CD14-positive monocyte (primary cell): ENCODE measurements around the gene SAMD15. TPM values are rescaled to one million over a fixed set of nuclear protein-coding genes. Genes with fewer than 3 reads are reported as not detected.

Source experiments
- DNase-seq, 3 donors: peaks; one replicate each; pipeline ENCODE4 v3.0.0-alpha.2; 2011 to 2022
- H2AFZ ChIP-seq: 2 replicates; pipeline ENCODE4 v1.6.0; 2012; ENCODE audit warnings: mild to moderate bottlenecking, low read depth, low read length, inconsistent platforms; ENCODE audit not compliant: insufficient read depth, poor library complexity, severe bottlenecking
- H3K27ac ChIP-seq, 2 donors: 1 replicate in 1 of 2; 2 replicates in 1 of 2; pipeline ENCODE4 v1.5.1; 2012 to 2013; ENCODE audit warnings: low read length in 2 of 2, control low read depth in 1 of 2, inconsistent platforms in 1 of 2, low read depth in 1 of 2, mild to moderate bottlenecking in 1 of 2
- H3K27me3 ChIP-seq, 2 donors: one replicate each; pipeline versions ENCODE4 v1.6.0 to v1.6.1; 2011 to 2013; ENCODE audit warnings: low read length in 2 of 2; ENCODE audit not compliant: control insufficient read depth in 2 of 2, insufficient read depth in 2 of 2
- H3K36me3 ChIP-seq, 2 donors: replicated peaks in 1 of 2; 1 replicate in 1 of 2; 2 replicates in 1 of 2; pipeline versions ENCODE4 v1.5.1 to v1.6.1; 2012 to 2013; ENCODE audit warnings: low read length in 2 of 2, control low read depth in 1 of 2, inconsistent platforms in 1 of 2, mild to moderate bottlenecking in 1 of 2; ENCODE audit not compliant: insufficient read depth in 2 of 2, control insufficient read depth in 1 of 2
- H3K4me1 ChIP-seq, 2 donors: 1 replicate in 1 of 2; 2 replicates in 1 of 2; pipeline versions ENCODE4 v1.5.1 to v1.6.1; 2012 to 2013; ENCODE audit warnings: low read length in 2 of 2, control low read depth in 1 of 2, inconsistent platforms in 1 of 2, mild to moderate bottlenecking in 1 of 2, moderate library complexity in 1 of 2; ENCODE audit not compliant: insufficient read depth in 2 of 2, control insufficient read depth in 1 of 2
- H3K4me2 ChIP-seq: replicated peaks from 2 replicates; pipeline ENCODE3; 2012; ENCODE audit warnings: low read length, moderate library complexity, mild to moderate bottlenecking; ENCODE audit not compliant: poor library complexity, severe bottlenecking; ENCODE audit errors: extremely low read depth
- H3K4me3 ChIP-seq, 3 experiments: fragments of 200-600 bp in 1 of 3; sonication (generic) in 1 of 3; replicated peaks in 1 of 3; 1 replicate in 2 of 3; 2 replicates in 1 of 3; pipeline ENCODE4 v1.5.1; 2011 to 2013; ENCODE audit warnings: low read length in 3 of 3, mild to moderate bottlenecking in 3 of 3, control low read depth in 2 of 3, low read depth in 2 of 3, inconsistent platforms in 1 of 3, moderate library complexity in 1 of 3
- H3K79me2 ChIP-seq: 2 replicates; pipeline ENCODE4 v1.6.0; 2012; ENCODE audit warnings: mild to moderate bottlenecking, control low read depth, inconsistent platforms, low read length, moderate library complexity; ENCODE audit not compliant: insufficient read depth
- H3K9ac ChIP-seq: 2 replicates; pipeline ENCODE4 v1.6.0; 2017; ENCODE audit warnings: low read length, mild to moderate bottlenecking; ENCODE audit not compliant: insufficient read depth, poor library complexity, severe bottlenecking
- H3K9me3 ChIP-seq, 2 donors: replicated peaks in 1 of 2; 1 replicate in 1 of 2; 2 replicates in 1 of 2; pipeline versions ENCODE4 v1.5.1 to v1.6.1; 2012 to 2013; ENCODE audit warnings: low read length in 2 of 2, control low read depth in 1 of 2; ENCODE audit not compliant: control insufficient read depth in 1 of 2, insufficient read depth in 1 of 2
- H4K20me1 ChIP-seq: 2 replicates; pipeline ENCODE4 v1.6.0; 2012; ENCODE audit warnings: mild to moderate bottlenecking, low read length, control low read depth, moderate library complexity; ENCODE audit not compliant: insufficient read depth
- H3K27ac Mint-ChIP-seq, 7 donors: one replicate each; pipeline ENCODE4 v1.8.0; 2020; ENCODE audit warnings: mild to moderate bottlenecking in 7 of 7, mixed read lengths in 7 of 7, moderate library complexity in 6 of 7, inconsistent platforms in 2 of 7
- H3K27me3 Mint-ChIP-seq, 3 donors: one replicate each; pipeline ENCODE4 v1.8.0; 2021 to 2022; ENCODE audit warnings: low read depth in 3 of 3, mild to moderate bottlenecking in 3 of 3, mixed read lengths in 3 of 3, moderate library complexity in 3 of 3, inconsistent platforms in 1 of 3
- H3K36me3 Mint-ChIP-seq, 2 donors: one replicate each; pipeline ENCODE4 v1.8.0; 2020; ENCODE audit warnings: mixed read lengths in 2 of 2, inconsistent platforms in 1 of 2, mild to moderate bottlenecking in 1 of 2
- H3K4me1 Mint-ChIP-seq: one replicate; pipeline ENCODE4 v1.8.0; 2020; ENCODE audit warnings: mild to moderate bottlenecking, mixed read lengths
- H3K4me3 Mint-ChIP-seq, 2 donors: one replicate each; pipeline ENCODE4 v1.8.0; 2020; ENCODE audit warnings: mild to moderate bottlenecking in 2 of 2, mixed read lengths in 2 of 2, moderate library complexity in 1 of 2
- H3K9me3 Mint-ChIP-seq, 7 donors: one replicate each; pipeline ENCODE4 v1.8.0; 2020 to 2022; ENCODE audit warnings: mixed read lengths in 7 of 7, mild to moderate bottlenecking in 6 of 7, moderate library complexity in 6 of 7, inconsistent platforms in 2 of 7
- CTCF ChIP-seq: fragments of 200-600 bp; IDR thresholded peaks from one replicate; pipeline ENCODE4 v1.8.0; 2022; ENCODE audit warnings: antibody characterized with exemption, mild to moderate bottlenecking
- WGBS: methylation state at CpG from one replicate; pipeline ENCODE4 v1.1.5; 2013; ENCODE audit warnings: missing lambda C conversion rate; ENCODE audit not compliant: insufficient coverage; 5-methylcytosine and 5-hydroxymethylcytosine counted together
- intact Hi-C, 2 donors: fragments of 100-400 bp; cut with micrococcal nuclease; formaldehyde crosslinking; loops; one replicate each; pipeline versions ENCODE4 v1.15.0 to v1.15.1; 2023
- polyA plus RNA-seq, 3 donors: library from polyadenylated mRNA; depleted of rRNA in 1 of 3; unstranded in 2 of 3; stranded (reverse) in 1 of 3; fragments of 300-500 nt in 2 of 3; fragments of >200 nt in 1 of 3; fragmentation: Illumina TruSeq in 2 of 3; gene quantifications; 1 replicate in 2 of 3; 2 replicates in 1 of 3; pipeline ENCODE4 v1.2.3, GENCODE V29; 2012 to 2021

Gene SAMD15
- polyA plus RNA-seq, 3 donors = 0.08 to 0.65 TPM; not detected in 1

GRCh38 chr14:77390188-77390587, 13.0 kb downstream of the SAMD15 start:
- Histone ChIP-seq H4K20me1 (no peaks in the 10 kb centered on the region), H3K4me2 (no peak overlapping the region), H3K4me3 (no peak overlapping the region), H2AFZ (no peak overlapping the region), H3K9ac (no peak overlapping the region), H3K36me3 (no peaks in the 10 kb centered on the region), H3K4me1 (no peaks in the 10 kb centered on the region), H3K27me3 (no peaks in the 10 kb centered on the region), H3K9me3 (no peaks in the 10 kb centered on the region), H3K79me2 (no peaks in the 10 kb centered on the region), H3K27ac (no peak overlapping the region)
- intact Hi-C loops = no loop called here
- Mint-ChIP-seq H3K27me3 (peaks cover 0 to 1% (median 0%) of the 10 kb centered on the region in 3 donors), H3K36me3 (no peaks in the 10 kb centered on the region), H3K27ac (no peak overlapping the region), H3K9me3 (peaks cover 0 to under 1% (median 0%) of the 10 kb centered on the region in 7 donors), H3K4me1 (no peaks in the 10 kb centered on the region), H3K4me3 (no peak overlapping the region)
- DNase-seq = no peak
- 98% methylated on average over 4 of the region's 4 CpGs for WGBS
- TF ChIP-seq CTCF = no peak

GRCh38 chr14:77400216-77400615, 23.0 kb downstream of the SAMD15 start:
- TF ChIP-seq CTCF = no peak
- Histone ChIP-seq H3K27me3 (no peaks in the 10 kb centered on the region), H3K4me1 (no peaks in the 10 kb centered on the region), H3K79me2 (no peaks in the 10 kb centered on the region), H4K20me1 (no peaks in the 10 kb centered on the region), H2AFZ (no peak overlapping the region), H3K4me2 (no peak overlapping the region), H3K9me3 (peaks cover 0 to 5% of the 10 kb centered on the region in 2 donors), H3K4me3 (no peak overlapping the region), H3K27ac (no peak overlapping the region), H3K9ac (no peak overlapping the region), H3K36me3 (no peaks in the 10 kb centered on the region)
- no peaks in the 10 kb centered on the region for H3K4me1 Mint-ChIP-seq
- H3K27me3 Mint-ChIP-seq = peaks cover 0 to 4% (median 0%) of the 10 kb centered on the region in 3 donors
- H3K4me3 Mint-ChIP-seq = no peak overlapping the region
- peaks cover 5 to 11% (median 7%) of the 10 kb centered on the region in 7 donors for H3K9me3 Mint-ChIP-seq
- intact Hi-C loops = no loop called here
- 100% methylated on average over 1 of the region's 6 CpGs for WGBS
- no peak for DNase-seq
- H3K27ac Mint-ChIP-seq = no peak overlapping the region
- H3K36me3 Mint-ChIP-seq = peaks cover 2% of the 10 kb centered on the region in 2 donors
